ENCODE measurements around the gene SDK1. TPM values are rescaled to one million over a fixed set of nuclear protein-coding genes. Genes with fewer than 3 reads are reported as not detected.
A peak's percentile ranks its signal among the peaks of the same experiment; 100 is the strongest.

Gene SDK1
- total RNA-seq, 1 experiment from 2014 or later = 5.1 TPM

- DNase-seq (ENCODE audit: low spot score) = no peak
Observed at GRCh38 chr7:4154882-4155535, 854.0 kb downstream of the SDK1 start.

- no peak for DNase-seq (ENCODE audit: low spot score)
Observed at GRCh38 chr7:4156190-4156589, 855.1 kb downstream of the SDK1 start.

- DNase-seq (ENCODE audit: low spot score) = no peak
Observed at GRCh38 chr7:4157651-4158050, 856.6 kb downstream of the SDK1 start.

GRCh38 chr7:4158441-4159153 lies 857.5 kb downstream of the SDK1 start:
- no peak for DNase-seq (ENCODE audit: low spot score)

GRCh38 chr7:4159154-4159501 lies 858.1 kb downstream of the SDK1 start:
- no peak for DNase-seq (ENCODE audit: low spot score)

GRCh38 chr7:4159761-4160554 lies 858.9 kb downstream of the SDK1 start:
- no peak for DNase-seq (ENCODE audit: low spot score)

- DNase-seq (ENCODE audit: low spot score) = no peak
Observed at GRCh38 chr7:4162884-4163564, 862.0 kb downstream of the SDK1 start.

- DNase-seq (ENCODE audit: low spot score) = no peak
Observed at GRCh38 chr7:4163565-4164203, 862.6 kb downstream of the SDK1 start.

GRCh38 chr7:4164556-4164955 lies 863.5 kb downstream of the SDK1 start:
- DNase-seq (ENCODE audit: low spot score) = no peak

- DNase-seq (ENCODE audit: low spot score) = no peak
Observed at GRCh38 chr7:4166340-4166739, 865.3 kb downstream of the SDK1 start.

GRCh38 chr7:4166807-4167206 lies 865.8 kb downstream of the SDK1 start:
- no peak for DNase-seq (ENCODE audit: low spot score)

- DNase-seq (ENCODE audit: low spot score) = no peak
Observed at GRCh38 chr7:4167385-4167910, 866.4 kb downstream of the SDK1 start.

- no peak for DNase-seq (ENCODE audit: low spot score)
Observed at GRCh38 chr7:4168041-4168440, 867.0 kb downstream of the SDK1 start.

- DNase-seq (ENCODE audit: low spot score) = no peak
Observed at GRCh38 chr7:4168541-4168940, 867.5 kb downstream of the SDK1 start.

- peak; percentile 86 for DNase-seq (ENCODE audit: low spot score)
Observed at GRCh38 chr7:4169455-4169854, 868.4 kb downstream of the SDK1 start.

GRCh38 chr7:4170997-4171786 lies 870.1 kb downstream of the SDK1 start:
- no peak for DNase-seq (ENCODE audit: low spot score)

- DNase-seq (ENCODE audit: low spot score) = no peak
Observed at GRCh38 chr7:4172883-4173282, 871.8 kb downstream of the SDK1 start.

- no peak for DNase-seq (ENCODE audit: low spot score)
Observed at GRCh38 chr7:4173615-4174014, 872.6 kb downstream of the SDK1 start.

GRCh38 chr7:4174016-4174415 lies 873.0 kb downstream of the SDK1 start:
- DNase-seq (ENCODE audit: low spot score) = no peak

GRCh38 chr7:4174451-4174850 lies 873.4 kb downstream of the SDK1 start:
- no peak for DNase-seq (ENCODE audit: low spot score)

- DNase-seq (ENCODE audit: low spot score) = no peak
Observed at GRCh38 chr7:4174884-4175283, 873.8 kb downstream of the SDK1 start.

All from H4 (cell line).